ENCODE results near the gene TRIM63. TPM values are rescaled to one million over a fixed set of nuclear protein-coding genes. Genes with fewer than 3 reads are reported as not detected.
A peak's percentile ranks its signal among the peaks of the same experiment; 100 is the strongest.

The TRIM63 gene
- total and polyA plus RNA-seq, 9 of the 15 experiments (the other 6 are each of a cell fraction or from before 2014, with no cell fraction given) = 0.08 to 0.57 (median 0.36) TPM

GRCh38 chr1:26111530-26112406, 44.3 kb upstream of the TRIM63 start, which contains the start of gene PDIK1L (continued):
- peak; percentile 79 for TF ChIP-seq MGA (IDR thresholded peaks at IDR 0.05)
- no peak for TF ChIP-seq ZNF134 (CRISPR knock-in tag; conservative IDR thresholded peaks at IDR 0.05)
- no peak for TF ChIP-seq TCFL5 (CRISPR knock-in tag; conservative IDR thresholded peaks at IDR 0.05)
- peak; percentile 76 to 96; a peak in 3 of 4 replicates for TF ChIP-seq SIN3A (IDR thresholded peaks at IDR 0.05; ENCODE audit: borderline replicate concordance in 2 of 2, control insufficient read depth in 1 of 2, low read depth in 2 of 2, low read length in 2 of 2)
- peak; percentile 61 for TF ChIP-seq PHF20 (IDR thresholded peaks at IDR 0.05; ENCODE audit: partially characterized antibody)
- TF ChIP-seq ZBTB5 (IDR thresholded peaks at IDR 0.05) = no peak
- no peak for TF ChIP-seq HIVEP1 (CRISPR knock-in tag; IDR thresholded peaks at IDR 0.05)
- 0 out of 2 replicates have a peak, but pooled peaks have one; percentile 34 for TF ChIP-seq MED1 (CRISPR knock-in tag; IDR thresholded peaks at IDR 0.05; ENCODE audit: borderline replicate concordance)
- TF ChIP-seq CEBPB (tag; IDR thresholded peaks at IDR 0.05) = no peak
- 0 out of 2 replicates have a peak, but pooled peaks have one; percentile 68 for TF ChIP-seq ATF6 (CRISPR knock-in tag; IDR thresholded peaks at IDR 0.05)
- TF ChIP-seq ZC3H4 (CRISPR knock-in tag; IDR thresholded peaks at IDR 0.05; ENCODE audit: borderline replicate concordance) = no peak
